Measurements from ENCODE around the gene TGFBR2. TPM values are rescaled to one million over a fixed set of nuclear protein-coding genes. Genes with fewer than 3 reads are reported as not detected.

The TGFBR2 gene
- total and polyA plus RNA-seq, 2 experiments from 2014 or later, result 42.2 to 52.8 TPM

DNA sequence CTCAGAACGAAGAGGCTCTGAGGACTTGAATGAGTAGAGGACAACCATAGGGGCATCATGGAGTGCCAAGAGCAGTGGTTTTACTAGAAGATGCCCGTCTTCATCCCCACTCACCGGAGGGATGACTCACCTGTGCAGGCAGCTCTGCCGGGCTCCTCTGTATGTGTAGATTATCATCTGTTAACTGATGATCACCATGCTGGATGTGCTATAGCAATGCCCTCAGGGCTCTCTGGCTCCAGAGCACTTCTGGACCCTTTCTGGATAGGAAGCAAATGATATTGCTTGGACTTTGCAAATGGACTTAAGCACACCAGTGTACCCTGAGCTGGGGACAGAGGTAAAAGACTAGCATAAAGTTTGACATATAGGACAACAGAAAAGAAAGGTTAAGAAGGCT is 10.2 kb upstream of the TGFBR2 start:
- no peaks in the 10 kb centered on the region for H3K27me3 ChIP-seq
- H3K9me2 ChIP-seq (replicated peaks; ENCODE audit: insufficient read depth), result no peaks in the 10 kb centered on the region
- no peaks in the 10 kb centered on the region for H3K9me3 ChIP-seq (ENCODE audit: low read depth)
- no peaks in the 10 kb centered on the region for H3K36me3 ChIP-seq (replicated peaks; ENCODE audit: insufficient read depth, low read depth)
- H3K4me2 ChIP-seq, result no peak overlapping the region
- peaks cover 12% of the 10 kb centered on the region for H3K4me1 ChIP-seq (ENCODE audit: insufficient read depth)
- peak; percentile 28 for DNase-seq (ENCODE audit: low spot score)
- peak overlapping the region; percentile 69 for H3K27ac ChIP-seq
- TF ChIP-seq, protein P1, sequence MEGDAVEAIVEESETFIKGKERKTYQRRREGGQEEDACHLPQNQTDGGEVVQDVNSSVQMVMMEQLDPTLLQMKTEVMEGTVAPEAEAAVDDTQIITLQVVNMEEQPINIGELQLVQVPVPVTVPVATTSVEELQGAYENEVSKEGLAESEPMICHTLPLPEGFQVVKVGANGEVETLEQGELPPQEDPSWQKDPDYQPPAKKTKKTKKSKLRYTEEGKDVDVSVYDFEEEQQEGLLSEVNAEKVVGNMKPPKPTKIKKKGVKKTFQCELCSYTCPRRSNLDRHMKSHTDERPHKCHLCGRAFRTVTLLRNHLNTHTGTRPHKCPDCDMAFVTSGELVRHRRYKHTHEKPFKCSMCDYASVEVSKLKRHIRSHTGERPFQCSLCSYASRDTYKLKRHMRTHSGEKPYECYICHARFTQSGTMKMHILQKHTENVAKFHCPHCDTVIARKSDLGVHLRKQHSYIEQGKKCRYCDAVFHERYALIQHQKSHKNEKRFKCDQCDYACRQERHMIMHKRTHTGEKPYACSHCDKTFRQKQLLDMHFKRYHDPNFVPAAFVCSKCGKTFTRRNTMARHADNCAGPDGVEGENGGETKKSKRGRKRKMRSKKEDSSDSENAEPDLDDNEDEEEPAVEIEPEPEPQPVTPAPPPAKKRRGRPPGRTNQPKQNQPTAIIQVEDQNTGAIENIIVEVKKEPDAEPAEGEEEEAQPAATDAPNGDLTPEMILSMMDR (IDR thresholded peaks at IDR 0.05; ENCODE audit: poor library complexity), result no peak
- no peak for TF ChIP-seq EZH2phosphoT487 (IDR thresholded peaks at IDR 0.05; ENCODE audit: low read depth, severe bottlenecking, unreplicated experiment)
- no peak for TF ChIP-seq EZH2 (IDR thresholded peaks at IDR 0.05; ENCODE audit: borderline replicate concordance)
- H3K79me2 ChIP-seq, result no peaks in the 10 kb centered on the region
- H3K4me3 ChIP-seq, result no peak overlapping the region
- H2AFZ ChIP-seq, result no peak overlapping the region
- H4K20me1 ChIP-seq (ENCODE audit: insufficient read depth, poor library complexity, severe bottlenecking), result no peaks in the 10 kb centered on the region
- 44% methylated on average over 4 of the region's 4 CpGs for WGBS (ENCODE audit: low lambda C conversion rate, missing lambda C conversion rate)

- peak; percentile 71 for DNase-seq (ENCODE audit: low spot score)
- no peak overlapping the region for H3K4me3 ChIP-seq
- no peaks in the 10 kb centered on the region for H3K79me2 ChIP-seq
- no peaks in the 10 kb centered on the region for H3K36me3 ChIP-seq (replicated peaks; ENCODE audit: insufficient read depth, low read depth)
- peaks cover 12% of the 10 kb centered on the region for H3K4me1 ChIP-seq (ENCODE audit: insufficient read depth)
- peak overlapping the region; percentile 72 for H3K27ac ChIP-seq
- TF ChIP-seq, protein P1 (IDR thresholded peaks at IDR 0.05; ENCODE audit: poor library complexity), result no peak
- no peak for TF ChIP-seq EZH2phosphoT487 (IDR thresholded peaks at IDR 0.05; ENCODE audit: low read depth, severe bottlenecking, unreplicated experiment)
- no peak for TF ChIP-seq EZH2 (IDR thresholded peaks at IDR 0.05; ENCODE audit: borderline replicate concordance)
- 37% methylated on average over 1 of the region's 1 CpG for WGBS (ENCODE audit: low lambda C conversion rate, missing lambda C conversion rate)
- no peaks in the 10 kb centered on the region for H3K9me3 ChIP-seq (ENCODE audit: low read depth)
- H2AFZ ChIP-seq, result no peak overlapping the region
- no peaks in the 10 kb centered on the region for H3K27me3 ChIP-seq
- H3K4me2 ChIP-seq, result peak overlapping the region; percentile 34
- no peaks in the 10 kb centered on the region for H4K20me1 ChIP-seq (ENCODE audit: insufficient read depth, poor library complexity, severe bottlenecking)
- no peaks in the 10 kb centered on the region for H3K9me2 ChIP-seq (replicated peaks; ENCODE audit: insufficient read depth)
Measured at GRCh38 chr3:30597131-30597768, 9.2 kb upstream of the TGFBR2 start.

GRCh38 chr3:30597769-30598134 is 8.6 kb upstream of the TGFBR2 start:
- Histone ChIP-seq H3K79me2 (no peaks in the 10 kb centered on the region), H3K4me2 (peak overlapping the region; percentile 34), H3K27ac (peak overlapping the region; percentile 72), H3K9me3 (ENCODE audit: low read depth) (no peaks in the 10 kb centered on the region), H2AFZ (no peak overlapping the region), H3K4me3 (no peak overlapping the region), H3K36me3 (replicated peaks; ENCODE audit: insufficient read depth, low read depth) (no peaks in the 10 kb centered on the region), H3K9me2 (replicated peaks; ENCODE audit: insufficient read depth) (no peaks in the 10 kb centered on the region), H3K27me3 (no peaks in the 10 kb centered on the region), H4K20me1 (ENCODE audit: insufficient read depth, poor library complexity, severe bottlenecking) (no peaks in the 10 kb centered on the region), H3K4me1 (ENCODE audit: insufficient read depth) (peaks cover 12% of the 10 kb centered on the region)
- DNase-seq (ENCODE audit: low spot score), result no peak
- TF ChIP-seq, protein P1 (IDR thresholded peaks at IDR 0.05; ENCODE audit: poor library complexity), result no peak
- TF ChIP-seq EZH2phosphoT487 (IDR thresholded peaks at IDR 0.05; ENCODE audit: low read depth, severe bottlenecking, unreplicated experiment) (no peak), EZH2 (IDR thresholded peaks at IDR 0.05; ENCODE audit: borderline replicate concordance) (no peak)
